ENCODE results near the gene LRSAM1. TPM values are rescaled to one million over a fixed set of nuclear protein-coding genes. Genes with fewer than 3 reads are reported as not detected.

The LRSAM1 gene
- total and polyA plus RNA-seq, 12 donors, result 6.8 to 74.8 (median 29.3) TPM

GRCh38 chr9:127411122-127411521 lies 40.2 kb upstream of the LRSAM1 start:
- WGBS, 4 donors, result 78 to 83% (median 82%) methylated on average over 4 of the region's 4 CpGs
- Histone ChIP-seq H3K27ac (peak overlapping the region in 2 of 5 donors; percentile 66 to 68), H3K36me3 (replicated peaks in 1 of 2) (peaks cover 0 to 2% of the 10 kb centered on the region in 2 donors), H3K27me3 (no peaks in the 10 kb centered on the region), H3K4me1 (replicated peaks in 1 of 2) (peaks cover 0 to 22% of the 10 kb centered on the region in 2 donors), H3K4me3 (no peak overlapping the region), H3K9me3 (replicated peaks in 1 of 3) (no peaks in the 10 kb centered on the region)
- DNase-seq, result no peak
- intact Hi-C loops (cut with DNase I), result no loop called here
- no peak for TF ChIP-seq CTCF (IDR thresholded peaks at IDR 0.05)

GRCh38 chr9:127415141-127415540 lies 36.2 kb upstream of the LRSAM1 start:
- no peaks in the 10 kb centered on the region for H3K9me3 ChIP-seq (replicated peaks in 1 of 3)
- peaks cover 0 to 7% of the 10 kb centered on the region in 2 donors for H3K4me1 ChIP-seq (replicated peaks in 1 of 2)
- no peak overlapping the region for H3K4me3 ChIP-seq
- no peaks in the 10 kb centered on the region for H3K27me3 ChIP-seq
- H3K36me3 ChIP-seq (replicated peaks in 1 of 2), result no peaks in the 10 kb centered on the region
- DNase-seq, result no peak
- H3K27ac ChIP-seq, result no peak overlapping the region
- TF ChIP-seq POLR2A (IDR thresholded peaks at IDR 0.05) (no peak), CTCF (IDR thresholded peaks at IDR 0.05) (no peak)
- WGBS, 4 donors, result 62 to 75% (median 69%) methylated on average over 4 of the region's 4 CpGs
- intact Hi-C loops (cut with DNase I), result no loop called here

- Histone ChIP-seq H3K9me3 (replicated peaks in 1 of 3) (no peaks in the 10 kb centered on the region), H3K36me3 (replicated peaks in 1 of 2) (no peaks in the 10 kb centered on the region), H3K4me1 (replicated peaks in 1 of 2) (peaks cover 0 to 7% of the 10 kb centered on the region in 2 donors), H3K27ac (no peak overlapping the region), H3K27me3 (no peaks in the 10 kb centered on the region), H3K4me3 (no peak overlapping the region)
- intact Hi-C loops (cut with DNase I), result no loop called here
- DNase-seq, result no peak
- TF ChIP-seq CTCF (IDR thresholded peaks at IDR 0.05) (no peak), POLR2A (IDR thresholded peaks at IDR 0.05) (no peak)
- WGBS, 4 donors, result 83 to 100% (median 89%) methylated on average over 1 of the region's 1 CpG
These were observed 35.7 kb upstream of the LRSAM1 start for GRCh38 chr9:127415657-127416056.

- Histone ChIP-seq H3K4me3 (no peak overlapping the region), H3K4me1 (replicated peaks in 1 of 2) (peaks cover 0 to 19% of the 10 kb centered on the region in 2 donors), H3K36me3 (replicated peaks in 1 of 2) (no peaks in the 10 kb centered on the region), H3K27me3 (no peaks in the 10 kb centered on the region), H3K9me3 (replicated peaks in 1 of 3) (no peaks in the 10 kb centered on the region), H3K27ac (no peak overlapping the region)
- intact Hi-C loops (cut with DNase I), result no loop called here
- WGBS, 4 donors, result 82 to 92% (median 85%) methylated on average over 15 of the region's 15 CpGs
- no peak for TF ChIP-seq CTCF (IDR thresholded peaks at IDR 0.05)
- TF ChIP-seq POLR2A (IDR thresholded peaks at IDR 0.05), result no peak
- no peak for DNase-seq
These were observed 33.9 kb upstream of the LRSAM1 start for GRCh38 chr9:127417131-127418036.

Measured in adrenal gland (tissue), 12 donors.